K562 (cell line): ENCODE data around the gene HP1BP3. TPM values are rescaled to one million over a fixed set of nuclear protein-coding genes. Genes with fewer than 3 reads are reported as not detected.
A peak's percentile ranks its signal among the peaks of the same experiment; 100 is the strongest.

Source experiments
- DDX20 ChIP-seq: fragments of 450-650 bp; IDR thresholded peaks from 2 replicates; pipeline ENCODE4 v1.6.1; 2016; ENCODE audit warnings: missing genetic modification characterization, low read depth, mild to moderate bottlenecking, missing compliant biosample characterization, moderate library complexity
- FOXA1 ChIP-seq: fragments of 450-650 bp; IDR thresholded peaks from 2 replicates; pipeline ENCODE4 v1.6.1; 2016; ENCODE audit warnings: mild to moderate bottlenecking, borderline replicate concordance
- FOXJ2 ChIP-seq: fragments of 200-800 bp; sonication (Bioruptor generic); IDR thresholded peaks from 2 replicates; pipeline ENCODE4 v1.6.1; 2016; ENCODE audit warnings: missing genetic modification characterization, missing compliant biosample characterization
- FOXK2 ChIP-seq, 2 experiments: fragments of 450-650 bp; IDR thresholded peaks in 1 of 2; conservative IDR thresholded peaks in 1 of 2; 2 replicates each; pipeline ENCODE4 v1.6.1; 2016; ENCODE audit warnings: low read depth in 2 of 2, mild to moderate bottlenecking in 1 of 2
- HDAC1 ChIP-seq, 2 experiments: fragments of 450-650 bp; IDR thresholded peaks; 2 replicates each; pipeline ENCODE4 v1.6.1; 2016 to 2017; ENCODE audit warnings: inconsistent platforms in 1 of 2, mild to moderate bottlenecking in 1 of 2, moderate library complexity in 1 of 2
- KLF10 ChIP-seq: fragments of 250-450 bp; sonication (Bioruptor Pico); IDR thresholded peaks from 2 replicates; pipeline ENCODE4 v1.6.1; 2021; ENCODE audit warnings: matching md5 sums
- MTF1 ChIP-seq: fragments of 250-450 bp; sonication (Bioruptor Pico); IDR thresholded peaks from 2 replicates; pipeline ENCODE4 v1.9.0; 2021; ENCODE audit warnings: moderate library complexity, mild to moderate bottlenecking, inconsistent platforms, borderline replicate concordance
- NR2F6 ChIP-seq: fragments of 450-650 bp; formaldehyde crosslinking; IDR thresholded peaks from 2 replicates; pipeline ENCODE4 v1.4.0; 2020; ENCODE audit warnings: mild to moderate bottlenecking
- POLR2H ChIP-seq: IDR thresholded peaks from 2 replicates; pipeline ENCODE4 v1.6.1; 2016; ENCODE audit warnings: missing genetic modification characterization, low read depth, mild to moderate bottlenecking, control low read depth, missing compliant biosample characterization, moderate library complexity
- PREB ChIP-seq: sonication (generic); formaldehyde crosslinking; IDR thresholded peaks from 2 replicates; pipeline ENCODE4 v1.8.1; 2023; ENCODE audit warnings: mild to moderate bottlenecking, missing genetic modification reagents
- PURB ChIP-seq: sonication (generic); formaldehyde crosslinking; IDR thresholded peaks from 2 replicates; pipeline ENCODE4 v1.9.0; 2021; ENCODE audit warnings: low read depth, mild to moderate bottlenecking, missing genetic modification reagents
- RBBP5 ChIP-seq: fragments of 200-600 bp; sonication (generic); IDR thresholded peaks from 2 replicates; pipeline ENCODE4 v1.6.1; 2012; ENCODE audit warnings: borderline replicate concordance, mild to moderate bottlenecking, low read length, control low read depth, inconsistent platforms; ENCODE audit not compliant: insufficient read depth, poor library complexity, severe bottlenecking
- RREB1 ChIP-seq: fragments of 250-450 bp; sonication (Bioruptor Pico); IDR thresholded peaks from 2 replicates; pipeline ENCODE4 v1.4.0; 2020
- TFE3 ChIP-seq: fragments of 450-650 bp; formaldehyde crosslinking; IDR thresholded peaks from 2 replicates; pipeline ENCODE4 v1.4.0; 2020; ENCODE audit warnings: mild to moderate bottlenecking, mixed read lengths
- ZNF146 ChIP-seq: IDR thresholded peaks from one replicate; pipeline ENCODE4 v1.6.1; 2018; ENCODE audit warnings: missing compliant biosample characterization; ENCODE audit not compliant: unreplicated experiment
- polyA plus RNA-seq, 8 experiments: library from polyadenylated mRNA; depleted of rRNA in 4 of 8; stranded (reverse) in 5 of 8; unstranded in 3 of 8; fragments of >200 nt; fragmentation: Nextera tagmentation in 2 of 8; fragmentation: Illumina TruSeq in 1 of 8; extraction: Ambion mirVana in 2 of 8; extraction: Trizol in 1 of 8; gene quantifications; 2 replicates each; pipeline versions ENCODE4 v1.2.1 to v1.2.3, GENCODE V29; 2011 to 2014; ENCODE audit warnings: inconsistent platforms in 1 of 8, missing spikeins in 1 of 8
- total RNA-seq, 7 experiments: library from RNA; depleted of rRNA in 6 of 7; stranded (reverse); fragments of >200 nt in 6 of 7; fragmentation: Illumina TruSeq in 2 of 7; extraction: Trizol in 2 of 7; gene quantifications; 2 replicates each; pipeline versions ENCODE4 v1.2.1 to v1.2.3, GENCODE V29; 2011 to 2021; ENCODE audit warnings: low replicate concordance in 1 of 7

HP1BP3 gene
- total and polyA plus RNA-seq, 9 of the 15 experiments (the other 6 are each of a cell fraction or from before 2014, with no cell fraction given) = 57.3 to 513 (median 240) TPM

- no peak for TF ChIP-seq PREB (CRISPR knock-in tag)
- no peak for TF ChIP-seq KLF10 (CRISPR knock-in tag)
- TF ChIP-seq RREB1 = 0 out of 2 replicates have a peak, but pooled peaks have one; percentile 46
- TF ChIP-seq NR2F6 (CRISPR knock-in tag) = no peak
- TF ChIP-seq DDX20 (tag) = no peak
- peak; percentile 64 for TF ChIP-seq TFE3
- TF ChIP-seq POLR2H (tag) = no peak
- no peak for TF ChIP-seq PURB (CRISPR knock-in tag)
- TF ChIP-seq RBBP5 = no peak
- no peak; a peak in 2 of 4 replicates for TF ChIP-seq HDAC1 (IDR thresholded peaks at IDR 0.05)
- TF ChIP-seq ZNF146 (CRISPR knock-in tag) = no peak
- no peak for TF ChIP-seq FOXK2 (conservative IDR thresholded peaks at IDR 0.05 in 1 of 2, IDR thresholded peaks at IDR 0.05 in 1 of 2; ENCODE audit: low read depth in 2 of 2)
- no peak for TF ChIP-seq FOXA1
- TF ChIP-seq MTF1 = no peak
- TF ChIP-seq FOXJ2 = no peak
Measured at GRCh38 chr1:20696397-20697333, 90.4 kb downstream of the HP1BP3 start (continued).
